GM12878 (cell line): Measurements from ENCODE around the gene MYL12B. TPM values are rescaled to one million over a fixed set of nuclear protein-coding genes. Genes with fewer than 3 reads are reported as not detected.

Source experiments
- ATAC-seq: fragments of 200-7000 bp; cut with Tn5 transposase; 3 replicates; pipeline ENCODE4 v1.9.1; 2020; ENCODE audit warnings: mild to moderate bottlenecking, moderate library complexity
- BruUV-seq: library from RNA; stranded (reverse); fragments of 400-500 nt; replicated peaks from 2 replicates; lab custom pipeline; 2021; lab: Mats Ljungman, UMichigan
- CTCF ChIA-PET: fragments of 300-600 bp; sonication (Branson Sonifier 250); formaldehyde crosslinking; extraction: SDS; loops from one replicate; lab custom pipeline; 2021; ENCODE audit warnings: inconsistent platforms; lab: Yijun Ruan, JAX
- POLR2A ChIA-PET: fragments of 350-600 bp; formaldehyde crosslinking; extraction: SDS; loops from one replicate; lab custom pipeline; 2021; ENCODE audit warnings: inconsistent platforms; lab: Charles Lee
- RAD21 ChIA-PET: fragments of 300-600 bp; sonication (Branson Sonifier 250); formaldehyde crosslinking; loops from one replicate; lab custom pipeline; 2023; ENCODE audit warnings: antibody characterized with exemption; ENCODE audit not compliant: unreplicated experiment; lab: Charles Lee
- SMC1A ChIA-PET: fragments of 300-600 bp; sonication (Branson Sonifier 250); formaldehyde crosslinking; loops from one replicate; lab custom pipeline; 2023; ENCODE audit not compliant: unreplicated experiment, uncharacterized antibody; lab: Charles Lee
- DNase-seq: peaks from one replicate; pipeline ENCODE4 v3.0.0-alpha.2; 2011; ENCODE audit warnings: low read depth, low spot score
- FAIRE-seq: peaks from 3 replicates; lab custom pipeline; 2011; peaks lifted over from hg19 to GRCh38; lab: Jason Lieb, UNC
- H2AFZ ChIP-seq: 2 replicates; pipeline ENCODE4 v1.6.0; 2011; ENCODE audit warnings: low read depth, low read length, control low read depth; ENCODE audit not compliant: control insufficient read depth
- H3K27ac ChIP-seq: 2 replicates; pipeline ENCODE4 v1.5.1; 2011; ENCODE audit warnings: control low read depth; ENCODE audit not compliant: control insufficient read depth, insufficient read depth
- H3K27me3 ChIP-seq, 2 experiments: replicated peaks in 1 of 2; 2 replicates each; pipeline versions ENCODE4 v1.6.0 to v1.6.1; 2011; ENCODE audit warnings: low read length in 1 of 2; ENCODE audit not compliant: control insufficient read depth in 2 of 2, insufficient read depth in 2 of 2
- H3K36me3 ChIP-seq, 2 experiments: 2 replicates each; pipeline ENCODE4 v1.5.1; 2011; ENCODE audit warnings: low read length in 1 of 2; ENCODE audit not compliant: control insufficient read depth in 2 of 2, insufficient read depth in 2 of 2
- H3K4me1 ChIP-seq: 2 replicates; pipeline ENCODE4 v1.6.1; 2011; ENCODE audit warnings: mild to moderate bottlenecking, low read length, moderate library complexity, mixed read lengths; ENCODE audit not compliant: control insufficient read depth, insufficient read depth
- H3K4me2 ChIP-seq: 2 replicates; pipeline ENCODE4 v1.6.0; 2011; ENCODE audit warnings: control low read depth; ENCODE audit not compliant: control insufficient read depth, insufficient read depth
- H3K4me3 ChIP-seq: fragments of 200-600 bp; sonication (generic); 2 replicates; pipeline ENCODE4 v1.5.1; 2016
- H3K79me2 ChIP-seq: 2 replicates; pipeline ENCODE4 v1.6.0; 2011; ENCODE audit warnings: low read length; ENCODE audit not compliant: control insufficient read depth, insufficient read depth
- H3K9ac ChIP-seq: 2 replicates; pipeline ENCODE4 v1.8.0; 2011; ENCODE audit warnings: low read length, control low read depth, mixed read lengths; ENCODE audit not compliant: control insufficient read depth, insufficient read depth
- H3K9me3 ChIP-seq: replicated peaks from 3 replicates; pipeline ENCODE4 v1.5.1; 2011; ENCODE audit warnings: mild to moderate bottlenecking, low read length; ENCODE audit not compliant: control insufficient read depth, insufficient read depth
- H4K20me1 ChIP-seq: 2 replicates; pipeline ENCODE4 v1.6.0; 2011; ENCODE audit not compliant: control insufficient read depth, insufficient read depth
- FOS ChIP-seq: IDR thresholded peaks from 3 replicates; pipeline ENCODE4 v1.6.1; 2011; ENCODE audit warnings: borderline replicate concordance; ENCODE audit not compliant: insufficient read length; ENCODE audit errors: extremely low read depth
- IRF4 ChIP-seq: IDR thresholded peaks from 2 replicates; pipeline ENCODE4 v1.6.1; 2011; ENCODE audit warnings: low read depth, low read length
- JUNB ChIP-seq: IDR thresholded peaks from 2 replicates; pipeline ENCODE4 v1.6.1; 2016; ENCODE audit warnings: antibody characterized with exemption, mild to moderate bottlenecking
- MEF2A ChIP-seq: IDR thresholded peaks from 2 replicates; pipeline ENCODE4 v1.6.1; 2011; ENCODE audit warnings: low read depth, mild to moderate bottlenecking, low read length, moderate library complexity; ENCODE audit not compliant: insufficient read depth
- NFIC ChIP-seq: IDR thresholded peaks from 2 replicates; pipeline ENCODE4 v1.6.1; 2012; ENCODE audit warnings: low read depth, mild to moderate bottlenecking, inconsistent platforms, low read length, moderate library complexity
- NFYA ChIP-seq: IDR thresholded peaks from 2 replicates; pipeline ENCODE4 v1.6.1; 2011; ENCODE audit warnings: low read depth, mild to moderate bottlenecking, low read length, improper control_type of control experiment, borderline replicate concordance
- RBBP5 ChIP-seq: fragments of 200-600 bp; sonication (generic); conservative IDR thresholded peaks from 2 replicates; pipeline ENCODE4 v1.6.1; 2016
- SIN3A ChIP-seq: IDR thresholded peaks from 2 replicates; pipeline ENCODE4 v1.6.1; 2012; ENCODE audit warnings: low read depth, low read length, improper control_type of control experiment
- WGBS: methylation state at CpG from one replicate; pipeline ENCODE4 v1.1.6; 2016; ENCODE audit warnings: low lambda C conversion rate; ENCODE audit not compliant: insufficient replicate concordance, insufficient coverage; ENCODE audit errors: missing lambda C conversion rate; 5-methylcytosine and 5-hydroxymethylcytosine counted together
- in situ Hi-C: fragments of 300-500 bp; cut with MboI; formaldehyde crosslinking; loops from 9 replicates; pipeline ENCODE4 v1.14.3; 2018; ENCODE audit warnings: mixed read lengths
- intact Hi-C: fragments of 100-400 bp; cut with micrococcal nuclease; formaldehyde crosslinking; loops from one replicate; pipeline ENCODE4 v1.14.2; 2022; ENCODE audit not compliant: unreplicated experiment
- polyA plus RNA-seq, 11 experiments: library from polyadenylated mRNA; depleted of rRNA in 4 of 11; unstranded in 6 of 11; stranded (reverse) in 5 of 11; fragments of >200 nt; fragmentation: Nextera tagmentation in 4 of 11; fragmentation: Illumina TruSeq in 1 of 11; extraction: Ambion mirVana in 4 of 11; extraction: Trizol in 1 of 11; gene quantifications; 1 replicate in 1 of 11; 2 replicates in 10 of 11; pipeline versions ENCODE4 v1.2.1 to v1.2.3, GENCODE V29; 2011 to 2016; ENCODE audit warnings: inconsistent platforms in 2 of 11, missing spikeins in 2 of 11, low read depth in 1 of 11
- total RNA-seq, 4 experiments: library from RNA; depleted of rRNA in 3 of 4; stranded (reverse); fragments of >200 nt in 3 of 4; fragmentation: Illumina TruSeq in 1 of 4; extraction: Trizol in 1 of 4; gene quantifications; 2 replicates each; pipeline versions ENCODE4 v1.2.1 to v1.2.3, GENCODE V29; 2013 to 2021
- TF ChIP-seq, protein P1 (sequence below): IDR thresholded peaks from 2 replicates; pipeline ENCODE4 v1.6.1; 2011; ENCODE audit warnings: borderline replicate concordance, low read depth, mild to moderate bottlenecking, moderate library complexity, mixed read lengths, low read length; ENCODE audit not compliant: insufficient read depth; ENCODE audit errors: extremely low read length
- TF ChIP-seq, protein P2 (sequence below): IDR thresholded peaks from 2 replicates; pipeline ENCODE4 v1.6.1; 2012; ENCODE audit warnings: low read depth, low read length, improper control_type of control experiment
- TF ChIP-seq, protein P3 (sequence below): fragments of 450-650 bp; IDR thresholded peaks from 2 replicates; pipeline ENCODE4 v1.6.1; 2017; ENCODE audit warnings: mild to moderate bottlenecking, moderate library complexity
- TF ChIP-seq, protein P4 (sequence below): fragments of 450-650 bp; IDR thresholded peaks from 2 replicates; pipeline ENCODE4 v1.6.1; 2016; ENCODE audit warnings: mild to moderate bottlenecking

Gene MYL12B
- total and polyA plus RNA-seq, 10 of the 15 experiments (the other 5 are each of a cell fraction or from before 2014, with no cell fraction given): 179 to 739 (median 400) TPM

DNA sequence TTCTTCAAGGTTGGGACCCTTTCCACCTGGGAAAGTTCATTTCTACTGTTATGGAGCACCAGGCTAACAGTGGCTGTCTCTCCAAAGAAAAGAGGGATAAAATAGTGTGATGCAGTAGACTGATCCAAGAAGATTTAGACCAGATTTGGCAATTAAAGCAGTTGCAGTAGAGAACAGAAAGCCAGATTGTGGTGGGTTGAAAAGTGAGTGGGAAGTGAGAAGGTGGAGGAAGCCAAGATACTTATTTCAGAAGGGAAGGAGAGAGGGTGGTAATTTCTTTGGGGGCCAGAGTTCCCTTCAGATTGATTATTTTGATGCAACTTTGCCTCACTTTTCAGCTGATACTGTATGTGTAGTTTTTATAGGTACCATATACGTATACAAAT, 8.0 kb downstream of the MYL12B start (continued):
- no peak for TF ChIP-seq RBBP5
- no peak for TF ChIP-seq SIN3A
- TF ChIP-seq, all 136 proteins: peak for 4

DNA sequence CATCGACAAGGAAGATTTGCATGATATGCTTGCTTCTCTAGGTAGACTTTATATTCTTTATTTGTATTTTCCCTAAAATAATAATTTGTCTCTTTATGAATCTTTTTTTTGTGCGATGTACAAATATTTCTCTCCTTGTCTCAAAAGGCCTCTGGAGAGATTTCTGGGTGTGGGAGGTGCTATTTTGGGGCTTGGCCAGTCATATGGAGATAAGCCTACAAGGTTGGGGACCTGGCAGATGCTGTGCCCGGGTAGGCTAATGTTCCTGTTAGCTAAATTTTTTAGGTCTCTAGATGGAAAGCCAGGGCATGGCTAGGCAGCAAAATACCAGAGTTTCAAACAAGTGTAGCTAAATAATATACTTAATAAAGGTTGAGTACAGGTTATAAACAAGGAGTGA, 11.1 kb downstream of the MYL12B start:
- in situ Hi-C loops (loop anchor here (25.0 kb wide), 1 partner anchor 989 kb away; no protein-coding TSS in a partner anchor), intact Hi-C loops (loop anchor here (10.0 kb wide), 1 partner anchor 722 kb away; no protein-coding TSS in a partner anchor)
- Histone ChIP-seq H3K4me3 (no peak overlapping the region), H3K27ac (no peak overlapping the region), H3K79me2 (peaks cover 49% of the 10 kb centered on the region), H3K4me1 (peaks cover 12% of the 10 kb centered on the region), H3K27me3 (no peaks in the 10 kb centered on the region), H3K4me2 (no peak overlapping the region), H3K9me3 (no peaks in the 10 kb centered on the region), H4K20me1 (no peaks in the 10 kb centered on the region), H2AFZ (no peak overlapping the region), H3K9ac (no peak overlapping the region), H3K36me3 (peaks cover 4 to 19% of the 10 kb centered on the region in 2 experiments)
- no peak for ATAC-seq
- DNase-seq: no peak
- no peak for FAIRE-seq
- 14% methylated on average over 3 of the region's 3 CpGs for WGBS
- RAD21 ChIA-PET: no interaction called here
- POLR2A ChIA-PET: no interaction called here
- no TSS peak for BruUV-seq
- SMC1A ChIA-PET: interaction anchor here (0.6 to 5.7 kb wide), 2 partner anchors 8 to 18 kb away, joined by 3 to 41 read pairs; no protein-coding TSS in a partner anchor
- CTCF ChIA-PET: interaction anchor here (0.5 to 1.5 kb wide), 3 partner anchors 29 to 713 kb away, joined by 3 to 4 read pairs (median 3); no protein-coding TSS in a partner anchor
- TF ChIP-seq NFIC (no peak), IRF4 (no peak), FOS (no peak), MEF2A (peak; percentile 70; the same call in 1 of the 2 replicates), SIN3A (no peak), JUNB (peak; percentile 50; the same call in 1 of the 2 replicates), NFYA (no peak)
- TF ChIP-seq, protein P1, sequence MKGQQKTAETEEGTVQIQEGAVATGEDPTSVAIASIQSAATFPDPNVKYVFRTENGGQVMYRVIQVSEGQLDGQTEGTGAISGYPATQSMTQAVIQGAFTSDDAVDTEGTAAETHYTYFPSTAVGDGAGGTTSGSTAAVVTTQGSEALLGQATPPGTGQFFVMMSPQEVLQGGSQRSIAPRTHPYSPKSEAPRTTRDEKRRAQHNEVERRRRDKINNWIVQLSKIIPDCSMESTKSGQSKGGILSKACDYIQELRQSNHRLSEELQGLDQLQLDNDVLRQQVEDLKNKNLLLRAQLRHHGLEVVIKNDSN: no peak
- TF ChIP-seq, protein P2, sequence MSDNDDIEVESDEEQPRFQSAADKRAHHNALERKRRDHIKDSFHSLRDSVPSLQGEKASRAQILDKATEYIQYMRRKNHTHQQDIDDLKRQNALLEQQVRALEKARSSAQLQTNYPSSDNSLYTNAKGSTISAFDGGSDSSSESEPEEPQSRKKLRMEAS: no peak
- TF ChIP-seq, protein P3, sequence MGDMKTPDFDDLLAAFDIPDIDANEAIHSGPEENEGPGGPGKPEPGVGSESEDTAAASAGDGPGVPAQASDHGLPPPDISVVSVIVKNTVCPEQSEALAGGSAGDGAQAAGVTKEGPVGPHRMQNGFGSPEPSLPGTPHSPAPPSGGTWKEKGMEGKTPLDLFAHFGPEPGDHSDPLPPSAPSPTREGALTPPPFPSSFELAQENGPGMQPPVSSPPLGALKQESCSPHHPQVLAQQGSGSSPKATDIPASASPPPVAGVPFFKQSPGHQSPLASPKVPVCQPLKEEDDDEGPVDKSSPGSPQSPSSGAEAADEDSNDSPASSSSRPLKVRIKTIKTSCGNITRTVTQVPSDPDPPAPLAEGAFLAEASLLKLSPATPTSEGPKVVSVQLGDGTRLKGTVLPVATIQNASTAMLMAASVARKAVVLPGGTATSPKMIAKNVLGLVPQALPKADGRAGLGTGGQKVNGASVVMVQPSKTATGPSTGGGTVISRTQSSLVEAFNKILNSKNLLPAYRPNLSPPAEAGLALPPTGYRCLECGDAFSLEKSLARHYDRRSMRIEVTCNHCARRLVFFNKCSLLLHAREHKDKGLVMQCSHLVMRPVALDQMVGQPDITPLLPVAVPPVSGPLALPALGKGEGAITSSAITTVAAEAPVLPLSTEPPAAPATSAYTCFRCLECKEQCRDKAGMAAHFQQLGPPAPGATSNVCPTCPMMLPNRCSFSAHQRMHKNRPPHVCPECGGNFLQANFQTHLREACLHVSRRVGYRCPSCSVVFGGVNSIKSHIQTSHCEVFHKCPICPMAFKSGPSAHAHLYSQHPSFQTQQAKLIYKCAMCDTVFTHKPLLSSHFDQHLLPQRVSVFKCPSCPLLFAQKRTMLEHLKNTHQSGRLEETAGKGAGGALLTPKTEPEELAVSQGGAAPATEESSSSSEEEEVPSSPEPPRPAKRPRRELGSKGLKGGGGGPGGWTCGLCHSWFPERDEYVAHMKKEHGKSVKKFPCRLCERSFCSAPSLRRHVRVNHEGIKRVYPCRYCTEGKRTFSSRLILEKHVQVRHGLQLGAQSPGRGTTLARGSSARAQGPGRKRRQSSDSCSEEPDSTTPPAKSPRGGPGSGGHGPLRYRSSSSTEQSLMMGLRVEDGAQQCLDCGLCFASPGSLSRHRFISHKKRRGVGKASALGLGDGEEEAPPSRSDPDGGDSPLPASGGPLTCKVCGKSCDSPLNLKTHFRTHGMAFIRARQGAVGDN: no peak
- TF ChIP-seq, protein P4, sequence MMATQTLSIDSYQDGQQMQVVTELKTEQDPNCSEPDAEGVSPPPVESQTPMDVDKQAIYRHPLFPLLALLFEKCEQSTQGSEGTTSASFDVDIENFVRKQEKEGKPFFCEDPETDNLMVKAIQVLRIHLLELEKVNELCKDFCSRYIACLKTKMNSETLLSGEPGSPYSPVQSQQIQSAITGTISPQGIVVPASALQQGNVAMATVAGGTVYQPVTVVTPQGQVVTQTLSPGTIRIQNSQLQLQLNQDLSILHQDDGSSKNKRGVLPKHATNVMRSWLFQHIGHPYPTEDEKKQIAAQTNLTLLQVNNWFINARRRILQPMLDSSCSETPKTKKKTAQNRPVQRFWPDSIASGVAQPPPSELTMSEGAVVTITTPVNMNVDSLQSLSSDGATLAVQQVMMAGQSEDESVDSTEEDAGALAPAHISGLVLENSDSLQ: no peak
